Fibroblast of lung (primary cell): Measurements from ENCODE around the gene SNX3.

Source experiments
- EZH2 ChIP-seq: IDR thresholded peaks from 2 replicates; pipeline ENCODE4 v1.5.1; 2012; ENCODE audit warnings: low read length, control low read depth, mild to moderate bottlenecking; ENCODE audit errors: missing control alignments
- TF ChIP-seq, protein P1 (sequence below), 2 donors: IDR thresholded peaks in 1 of 2; conservative IDR thresholded peaks in 1 of 2; 1 replicate in 1 of 2; 2 replicates in 1 of 2; pipeline ENCODE4 v1.5.1; 2011 to 2012; ENCODE audit warnings: low read length in 2 of 2, control low read depth in 1 of 2, inconsistent platforms in 1 of 2, low read depth in 1 of 2, mild to moderate bottlenecking in 1 of 2

DNA sequence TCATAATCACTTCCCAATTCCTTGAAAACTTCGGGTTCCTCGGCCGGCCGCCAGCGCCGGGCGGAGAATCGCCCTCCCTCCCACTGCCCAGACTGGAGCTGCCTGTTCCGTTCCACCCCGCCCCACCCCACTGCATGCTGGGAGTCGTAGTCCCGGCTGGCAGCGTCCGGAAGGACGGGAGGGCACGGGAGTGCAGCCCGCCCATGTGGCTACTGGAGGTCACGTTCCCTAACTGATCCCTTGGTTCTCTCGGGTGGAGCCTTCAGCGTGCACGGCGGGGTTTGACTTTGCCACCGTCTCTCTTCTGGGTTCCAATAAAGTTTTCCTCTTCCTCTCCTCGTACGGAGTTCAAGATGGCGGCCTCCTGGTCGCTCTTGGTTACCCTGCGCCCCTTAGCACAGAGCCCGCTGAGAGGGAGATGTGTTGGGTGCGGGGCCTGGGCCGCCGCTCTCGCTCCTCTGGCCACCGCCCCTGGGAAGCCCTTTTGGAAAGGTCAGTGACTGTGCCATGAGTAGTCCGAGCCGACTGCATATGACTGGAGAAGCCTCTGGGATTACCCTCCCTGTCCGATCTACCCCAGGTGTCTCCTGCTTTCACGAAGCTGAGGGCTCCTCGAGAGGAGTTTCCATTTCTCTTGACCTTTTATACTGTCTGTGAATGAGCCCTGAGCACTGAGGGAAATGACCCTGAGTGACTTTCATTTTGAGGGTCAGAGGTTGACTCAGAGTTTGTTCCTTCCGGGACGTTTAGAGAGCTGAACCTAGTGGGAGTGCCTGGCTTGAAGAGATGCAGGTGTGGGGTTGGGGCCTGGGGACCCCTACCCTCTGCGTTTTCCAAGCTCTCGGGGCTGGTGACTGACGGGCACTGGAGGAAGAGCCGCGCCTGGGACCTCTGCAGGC is 34.1 kb upstream of the SNX3 start, which contains the start of gene AFG1L:
- TF ChIP-seq, protein P1, sequence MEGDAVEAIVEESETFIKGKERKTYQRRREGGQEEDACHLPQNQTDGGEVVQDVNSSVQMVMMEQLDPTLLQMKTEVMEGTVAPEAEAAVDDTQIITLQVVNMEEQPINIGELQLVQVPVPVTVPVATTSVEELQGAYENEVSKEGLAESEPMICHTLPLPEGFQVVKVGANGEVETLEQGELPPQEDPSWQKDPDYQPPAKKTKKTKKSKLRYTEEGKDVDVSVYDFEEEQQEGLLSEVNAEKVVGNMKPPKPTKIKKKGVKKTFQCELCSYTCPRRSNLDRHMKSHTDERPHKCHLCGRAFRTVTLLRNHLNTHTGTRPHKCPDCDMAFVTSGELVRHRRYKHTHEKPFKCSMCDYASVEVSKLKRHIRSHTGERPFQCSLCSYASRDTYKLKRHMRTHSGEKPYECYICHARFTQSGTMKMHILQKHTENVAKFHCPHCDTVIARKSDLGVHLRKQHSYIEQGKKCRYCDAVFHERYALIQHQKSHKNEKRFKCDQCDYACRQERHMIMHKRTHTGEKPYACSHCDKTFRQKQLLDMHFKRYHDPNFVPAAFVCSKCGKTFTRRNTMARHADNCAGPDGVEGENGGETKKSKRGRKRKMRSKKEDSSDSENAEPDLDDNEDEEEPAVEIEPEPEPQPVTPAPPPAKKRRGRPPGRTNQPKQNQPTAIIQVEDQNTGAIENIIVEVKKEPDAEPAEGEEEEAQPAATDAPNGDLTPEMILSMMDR (conservative IDR thresholded peaks at IDR 0.05 in 1 of 2, IDR thresholded peaks at IDR 0.05 in 1 of 2; ENCODE audit: low read depth in 1 of 2, low read length in 2 of 2): no peak
- no peak for TF ChIP-seq EZH2
